IPS-18a (cell line): ENCODE data around the gene FXR2.

Source experiments
- H3K27ac ChIP-seq: one replicate; pipeline ENCODE4 v1.5.1; 2013; ENCODE audit warnings: low read length
- H3K27me3 ChIP-seq: one replicate; pipeline ENCODE4 v1.6.1; 2013; ENCODE audit warnings: mild to moderate bottlenecking, low read length; ENCODE audit not compliant: control insufficient read depth, insufficient read depth
- H3K36me3 ChIP-seq: one replicate; pipeline ENCODE4 v1.6.1; 2013; ENCODE audit warnings: low read depth, low read length; ENCODE audit not compliant: control insufficient read depth
- H3K4me1 ChIP-seq: one replicate; pipeline ENCODE4 v1.6.1; 2013; ENCODE audit warnings: low read depth, low read length; ENCODE audit not compliant: control insufficient read depth
- H3K4me3 ChIP-seq: one replicate; pipeline ENCODE4 v1.5.1; 2013; ENCODE audit warnings: low read length
- H3K9ac ChIP-seq: one replicate; pipeline ENCODE4 v1.6.1; 2013; ENCODE audit warnings: mild to moderate bottlenecking, low read length, moderate library complexity
- H3K9me3 ChIP-seq: one replicate; pipeline ENCODE4 v1.6.1; 2013; ENCODE audit warnings: low read depth, low read length; ENCODE audit not compliant: control insufficient read depth

FXR2 gene

GRCh38 chr17:7549401-7550055 lies 65.2 kb downstream of the FXR2 start:
- peak overlapping the region; percentile 67 for H3K4me3 ChIP-seq
- H3K9ac ChIP-seq: no peak overlapping the region
- H3K36me3 ChIP-seq: no peaks in the 10 kb centered on the region
- H3K27me3 ChIP-seq: peaks cover 10% of the 10 kb centered on the region
- H3K4me1 ChIP-seq: no peaks in the 10 kb centered on the region
- H3K9me3 ChIP-seq: no peaks in the 10 kb centered on the region
- no peak overlapping the region for H3K27ac ChIP-seq

GRCh38 chr17:7548585-7549400 lies 65.9 kb downstream of the FXR2 start, which contains the start of gene TNFSF12:
TSS of gene TNFSF12 (plus strand) at chr17:7549058. CDS start at chr17:7549154, 96 bp downstream.
- Histone ChIP-seq H3K4me1 (no peaks in the 10 kb centered on the region), H3K27ac (no peak within 1 kb of the TSS), H3K4me3 (peak within 1 kb of the TSS; percentile 67), H3K36me3 (no peaks in the 10 kb centered on the region), H3K9me3 (no peaks in the 10 kb centered on the region), H3K9ac (peak within 1 kb of the TSS; percentile 50), H3K27me3 (peaks cover 10% of the 10 kb centered on the region)

DNA sequence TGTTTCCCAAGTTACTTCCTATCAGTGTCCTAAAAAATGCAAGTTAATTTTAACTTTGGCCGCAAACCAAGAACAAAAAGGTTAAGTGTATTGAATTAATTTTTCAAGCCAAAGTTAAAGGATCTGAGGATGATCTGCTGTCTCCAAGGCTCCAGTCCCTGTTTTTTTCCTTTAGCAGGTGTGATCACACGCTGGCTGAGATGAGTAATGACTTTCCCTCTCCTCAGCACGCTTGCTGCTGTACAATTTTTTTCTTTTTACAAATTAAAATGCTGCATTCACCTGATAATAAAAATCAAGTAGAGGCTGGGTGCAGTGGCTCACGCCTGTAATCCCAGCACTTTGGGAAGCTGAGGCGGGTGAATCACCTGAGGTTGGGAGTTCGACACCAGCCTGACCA lies 69.8 kb downstream of the FXR2 start:
- no peak overlapping the region for H3K4me3 ChIP-seq
- H3K4me1 ChIP-seq: no peaks in the 10 kb centered on the region
- no peaks in the 10 kb centered on the region for H3K9me3 ChIP-seq
- no peaks in the 10 kb centered on the region for H3K36me3 ChIP-seq
- H3K27me3 ChIP-seq: peaks cover 10% of the 10 kb centered on the region
- no peak overlapping the region for H3K27ac ChIP-seq
- no peak overlapping the region for H3K9ac ChIP-seq
